G401.6 (cell line): ENCODE results near the gene ARHGDIB.

Experiments
- FAIRE-seq: peaks from 2 replicates; lab custom pipeline; 2012; peaks lifted over from hg19 to GRCh38; lab: Jason Lieb, UNC

Gene ARHGDIB

GRCh38 chr12:14956024-14956891 is 5.1 kb downstream of the ARHGDIB start:
- no peak for FAIRE-seq

GRCh38 chr12:14954269-14954668 is 7.1 kb downstream of the ARHGDIB start:
- no peak for FAIRE-seq

DNA sequence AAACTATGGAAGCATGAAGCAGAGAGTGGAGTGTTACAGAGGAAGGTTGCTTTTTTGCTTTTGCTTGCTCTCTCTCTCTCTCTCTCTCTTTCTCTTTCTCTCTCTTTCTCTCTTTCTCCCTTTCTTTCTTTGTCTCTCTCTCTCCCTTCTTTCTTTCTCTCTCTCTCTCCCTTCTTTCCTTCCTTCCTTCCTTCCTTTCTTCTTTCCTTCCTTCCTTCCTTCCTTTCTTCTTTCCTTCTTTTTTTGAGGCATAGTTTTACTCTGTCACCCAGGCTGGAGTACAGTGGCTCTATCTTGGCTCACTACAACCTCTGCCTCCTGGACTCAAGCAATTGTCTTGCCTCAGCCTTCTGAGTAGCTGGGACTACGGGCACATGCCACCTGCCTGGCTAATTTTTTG is 7.6 kb downstream of the ARHGDIB start:
- FAIRE-seq, result no peak

GRCh38 chr12:14952299-14952921 is 9.0 kb downstream of the ARHGDIB start:
- no peak for FAIRE-seq

- no peak for FAIRE-seq
Observed at GRCh38 chr12:14951851-14952250, 9.6 kb downstream of the ARHGDIB start.

DNA sequence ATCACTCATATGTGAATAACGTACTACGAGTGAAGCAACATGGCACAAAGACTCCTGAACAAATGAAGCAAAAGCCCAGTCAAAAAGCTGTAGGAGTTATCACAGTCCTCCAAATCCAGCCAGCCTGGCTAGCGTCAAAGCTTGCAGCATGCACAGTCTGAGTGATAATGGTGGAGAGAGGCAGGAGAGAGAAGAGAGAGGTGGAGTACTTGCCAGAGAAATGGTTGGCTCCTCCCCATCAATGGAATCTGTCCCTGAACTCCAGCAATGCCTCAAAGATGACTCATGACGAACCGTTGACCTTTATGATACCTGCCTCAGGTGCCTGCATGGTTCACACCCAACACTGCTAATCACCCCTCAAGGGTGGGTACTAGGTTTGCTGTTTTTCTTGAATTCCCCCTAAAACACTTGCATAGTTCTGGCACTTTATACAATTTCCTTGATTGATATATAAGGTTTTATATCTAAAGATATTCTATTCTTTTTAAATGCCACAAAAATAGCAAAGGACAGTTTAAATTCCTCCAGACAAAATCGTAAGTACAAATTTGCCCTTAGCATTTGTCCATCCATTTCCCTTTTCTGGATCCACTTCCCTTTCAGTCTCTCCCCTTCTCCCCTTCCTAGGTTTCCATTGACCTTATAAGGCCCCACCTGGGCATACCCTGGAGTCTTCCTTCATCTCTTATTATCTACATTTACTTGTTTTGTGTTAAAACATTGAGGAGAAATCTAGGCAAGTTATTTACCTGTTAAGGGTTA is 10.2 kb downstream of the ARHGDIB start:
- FAIRE-seq, result no peak

DNA sequence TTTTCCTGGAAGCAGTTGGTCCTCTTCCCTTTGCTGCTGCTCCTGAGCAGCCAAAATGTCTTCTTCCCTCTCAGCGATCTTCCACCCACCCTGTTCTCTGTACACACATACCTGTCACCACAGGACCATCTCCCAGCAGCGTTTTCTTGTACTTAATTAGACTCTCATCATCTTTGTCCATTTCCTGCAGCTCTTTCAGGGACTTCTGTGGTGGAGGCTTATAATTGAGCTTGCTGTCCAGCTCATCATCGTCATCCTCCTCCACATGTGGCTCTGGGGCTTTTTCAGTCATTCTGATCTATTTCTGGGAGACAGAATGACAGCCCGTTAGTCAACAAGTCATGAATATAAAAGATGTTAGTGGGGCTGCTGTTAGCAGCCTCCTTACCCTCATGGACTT is 11.0 kb downstream of the ARHGDIB start:
- no peak for FAIRE-seq

GRCh38 chr12:14949631-14950030 is 11.8 kb downstream of the ARHGDIB start:
- no peak for FAIRE-seq

GRCh38 chr12:14948672-14949071 is 12.7 kb downstream of the ARHGDIB start:
- FAIRE-seq, result no peak

DNA sequence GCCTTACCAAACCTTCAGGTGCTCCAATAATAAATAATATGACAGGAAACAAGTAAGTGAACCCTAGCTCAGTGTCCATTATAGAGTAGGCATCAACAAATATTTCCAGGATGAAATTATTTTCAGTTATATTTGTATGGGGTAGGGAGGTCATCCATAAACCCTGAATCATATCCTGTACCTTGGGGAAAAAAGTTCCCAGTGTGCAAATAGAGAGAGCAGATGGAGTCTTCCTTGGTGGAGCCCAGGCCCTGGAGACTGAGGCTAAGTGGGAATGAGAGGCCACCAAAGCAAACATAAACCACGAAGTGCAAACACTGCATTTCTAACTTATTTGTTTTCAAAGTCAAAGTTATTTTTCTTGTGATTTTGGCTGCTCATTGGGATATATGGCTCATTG is 14.5 kb downstream of the ARHGDIB start:
- no peak for FAIRE-seq

GRCh38 chr12:14946162-14946561 is 15.2 kb downstream of the ARHGDIB start:
- no peak for FAIRE-seq

DNA sequence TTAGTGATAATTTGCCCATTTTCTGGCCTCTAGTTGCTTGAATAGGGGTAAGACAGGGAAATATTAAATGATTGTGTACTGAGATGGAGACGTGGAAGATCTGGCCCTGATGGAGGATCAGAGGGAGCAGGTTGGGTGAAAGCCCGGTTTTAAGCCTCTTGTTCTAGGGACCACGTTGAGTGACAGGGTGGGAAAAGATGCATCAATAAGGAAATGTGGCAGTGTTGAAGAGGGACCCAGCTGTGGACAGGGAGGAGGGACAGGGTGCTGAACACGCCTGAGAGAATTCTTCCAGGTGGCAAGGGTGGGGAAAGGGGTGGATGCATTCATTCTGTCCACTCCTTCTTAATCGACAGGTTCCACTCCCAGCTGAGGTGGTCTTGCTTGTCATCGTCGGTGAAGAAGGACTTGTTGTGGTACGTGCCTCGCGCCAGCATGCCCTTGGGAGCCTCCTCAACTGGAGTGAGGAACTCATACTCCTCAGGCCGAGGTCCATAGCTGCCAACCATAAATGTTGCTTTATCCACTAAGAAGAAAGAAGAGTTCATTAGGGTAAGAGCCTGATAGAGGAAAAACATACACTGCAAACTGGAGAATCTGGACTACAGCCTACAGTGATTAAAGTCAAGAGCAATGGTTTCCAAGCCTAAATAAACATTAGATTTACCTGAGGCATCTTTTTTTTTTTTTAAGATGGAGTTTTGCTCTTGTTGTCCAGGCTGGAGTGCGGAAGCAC is 19.0 kb downstream of the ARHGDIB start:
- FAIRE-seq, result no peak

GRCh38 chr12:14941369-14941768 is 20.0 kb downstream of the ARHGDIB start:
- no peak for FAIRE-seq

GRCh38 chr12:14938301-14938700 is 23.1 kb downstream of the ARHGDIB start, which contains the start of gene ERP27:
Gene ERP27, minus strand, starts transcription at chr12:14938537. Its CDS starts 29 bp downstream, at chr12:14938508.
- FAIRE-seq, result no peak

DNA sequence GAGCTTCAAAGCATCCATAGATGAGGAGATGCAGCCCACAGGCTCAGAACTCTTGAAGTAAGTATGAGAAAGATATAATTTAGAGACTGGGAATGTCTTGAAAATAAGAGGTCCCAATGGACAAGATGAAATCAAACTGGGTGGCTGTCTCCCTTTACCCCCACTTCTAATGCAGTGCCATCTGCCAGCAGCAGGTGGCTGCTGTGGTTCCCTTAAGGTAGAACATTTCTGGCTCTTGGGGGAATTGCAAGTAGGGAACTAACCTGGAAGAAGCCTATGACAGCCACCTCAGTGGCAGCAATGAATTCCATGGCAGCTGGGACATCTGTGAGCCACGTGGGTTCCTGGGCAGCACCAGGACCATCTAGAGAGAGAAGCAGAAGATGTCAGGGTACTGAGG is 23.7 kb downstream of the ARHGDIB start:
- FAIRE-seq, result no peak

- FAIRE-seq, result no peak
Observed at GRCh38 chr12:14937014-14937413, 24.4 kb downstream of the ARHGDIB start.

DNA sequence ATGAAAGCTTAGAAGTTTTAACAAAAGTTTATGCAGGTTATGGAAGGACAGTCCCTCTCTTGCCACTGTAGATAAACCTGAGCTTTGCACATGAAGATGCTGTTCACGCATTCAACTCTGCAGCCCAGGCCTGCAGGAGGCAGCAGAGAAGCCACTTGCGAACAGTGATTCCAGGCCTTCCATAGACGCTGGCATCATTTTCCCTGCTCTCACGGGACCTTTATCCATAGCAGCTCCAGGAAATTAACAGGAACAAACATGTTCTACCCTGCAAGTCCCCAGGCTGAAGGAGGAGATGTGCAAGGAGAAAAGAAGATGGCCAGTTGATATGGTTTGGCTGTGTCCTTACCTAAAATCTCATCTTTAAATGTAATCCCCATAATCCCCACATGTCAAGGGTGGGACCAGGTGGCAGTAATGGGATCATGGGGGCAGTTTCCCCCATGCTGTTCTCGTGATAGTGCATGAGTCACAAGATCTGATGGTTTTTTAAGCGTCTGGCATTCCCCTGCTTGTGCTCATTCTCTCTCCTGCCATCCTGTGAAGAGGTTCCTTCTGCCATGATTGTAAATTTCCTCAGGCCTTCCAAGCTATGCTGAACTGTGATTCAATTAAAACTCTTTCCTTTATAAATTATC is 25.1 kb downstream of the ARHGDIB start:
- no peak for FAIRE-seq

DNA sequence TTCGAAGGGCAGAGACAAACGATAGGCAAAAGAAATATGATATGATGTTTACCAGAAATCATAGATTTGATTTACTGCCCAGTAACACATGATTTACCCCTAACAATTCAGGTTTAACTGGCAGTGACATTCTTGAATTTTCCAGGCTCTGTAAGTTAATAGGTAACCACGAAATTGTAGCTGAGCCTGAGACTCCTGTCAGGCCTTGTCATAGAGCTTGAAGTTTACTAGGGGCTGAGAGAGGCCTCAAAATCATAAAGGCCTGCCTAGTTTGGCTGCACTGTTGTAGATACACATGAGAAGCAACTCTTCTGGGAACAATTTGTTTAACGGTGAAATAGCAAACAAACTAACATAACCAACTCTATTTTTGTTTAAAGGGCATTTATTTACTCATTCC is 26.4 kb downstream of the ARHGDIB start:
- no peak for FAIRE-seq

DNA sequence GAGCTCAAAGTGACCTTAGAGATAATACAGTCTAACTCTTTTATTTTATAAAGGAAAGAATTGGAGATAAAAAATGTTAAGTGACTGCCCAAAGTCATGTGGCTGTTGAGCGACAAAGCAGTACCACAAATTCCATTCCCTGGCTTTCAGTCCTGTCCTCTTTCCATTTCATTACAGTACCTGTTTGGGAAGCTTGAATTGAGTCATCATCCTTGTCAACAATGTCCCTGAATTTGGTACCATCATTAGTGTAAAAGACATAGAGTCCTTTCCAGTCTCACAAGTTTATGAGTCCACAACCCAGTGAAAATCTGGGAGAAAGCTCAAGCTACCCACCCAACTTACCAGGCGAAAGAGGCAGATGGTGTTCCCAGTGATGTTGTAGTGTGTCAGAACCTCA is 26.9 kb downstream of the ARHGDIB start:
- FAIRE-seq, result no peak

DNA sequence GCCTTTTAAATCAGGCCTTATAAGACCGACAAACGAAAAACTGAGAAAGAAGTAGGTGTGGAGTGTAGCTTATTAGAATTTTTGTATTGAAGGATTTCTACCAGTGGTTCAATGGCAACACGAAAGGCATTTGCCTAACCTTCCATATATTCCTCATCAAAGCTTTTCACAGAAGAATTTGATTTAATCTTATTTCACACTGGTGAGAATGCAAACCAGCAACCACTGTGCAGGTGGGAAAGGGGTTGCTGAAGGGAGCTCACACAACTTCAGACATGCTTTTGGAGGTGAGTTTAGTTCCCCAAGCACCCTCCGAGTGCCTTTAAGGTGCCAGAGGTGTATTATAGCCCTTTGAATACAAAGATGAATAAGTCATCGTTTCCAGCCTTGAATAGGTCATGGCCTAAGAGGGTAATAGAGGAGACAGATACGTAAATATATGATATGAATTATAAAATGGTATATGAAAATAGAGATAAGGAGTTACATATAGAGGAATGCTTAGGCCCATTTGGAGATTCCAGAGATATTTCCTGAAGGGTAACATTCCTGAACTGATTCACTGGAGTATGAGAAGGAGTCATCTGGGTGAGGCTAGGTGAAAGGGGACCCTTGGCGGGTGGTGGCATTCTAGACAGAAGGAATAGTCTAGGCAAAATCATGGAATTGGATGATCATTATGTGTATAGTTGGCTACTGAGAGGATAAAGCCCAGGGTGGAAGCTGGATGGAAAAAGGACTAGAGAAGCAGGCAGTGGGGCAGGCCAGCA is 29.4 kb downstream of the ARHGDIB start:
- FAIRE-seq, result no peak

DNA sequence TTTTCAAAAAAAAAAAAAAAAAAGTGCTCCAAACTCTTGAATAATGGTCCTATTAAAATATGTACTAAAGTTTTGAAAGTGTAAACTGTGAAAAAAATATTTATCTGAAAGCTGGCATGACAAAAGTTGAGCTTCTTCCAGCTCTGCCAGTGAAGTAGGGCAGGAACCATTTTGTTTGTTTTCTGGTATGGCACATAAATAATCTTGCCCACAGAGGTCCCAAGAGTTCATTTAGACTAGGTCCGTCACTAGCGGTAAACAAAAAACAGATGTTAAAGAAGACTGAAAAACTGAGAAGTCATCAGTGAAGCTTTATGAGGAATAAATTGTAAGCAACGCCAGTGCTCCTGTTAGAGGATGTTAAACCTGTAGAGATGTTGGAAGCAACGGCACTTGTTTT is 30.0 kb downstream of the ARHGDIB start:
- FAIRE-seq, result no peak
